AG09319 (cell line): ENCODE results near the gene F10.

Experiments
- DNase-seq: peaks from one replicate; pipeline ENCODE4 v3.0.0-alpha.2; 2010; ENCODE audit warnings: low read depth; ENCODE audit errors: extremely low read depth
- TF ChIP-seq, protein P1 (sequence below): IDR thresholded peaks from 2 replicates; pipeline ENCODE4 v1.5.1; 2011; ENCODE audit warnings: low read depth, mild to moderate bottlenecking, inconsistent platforms, low read length, moderate library complexity

F10 gene

DNA sequence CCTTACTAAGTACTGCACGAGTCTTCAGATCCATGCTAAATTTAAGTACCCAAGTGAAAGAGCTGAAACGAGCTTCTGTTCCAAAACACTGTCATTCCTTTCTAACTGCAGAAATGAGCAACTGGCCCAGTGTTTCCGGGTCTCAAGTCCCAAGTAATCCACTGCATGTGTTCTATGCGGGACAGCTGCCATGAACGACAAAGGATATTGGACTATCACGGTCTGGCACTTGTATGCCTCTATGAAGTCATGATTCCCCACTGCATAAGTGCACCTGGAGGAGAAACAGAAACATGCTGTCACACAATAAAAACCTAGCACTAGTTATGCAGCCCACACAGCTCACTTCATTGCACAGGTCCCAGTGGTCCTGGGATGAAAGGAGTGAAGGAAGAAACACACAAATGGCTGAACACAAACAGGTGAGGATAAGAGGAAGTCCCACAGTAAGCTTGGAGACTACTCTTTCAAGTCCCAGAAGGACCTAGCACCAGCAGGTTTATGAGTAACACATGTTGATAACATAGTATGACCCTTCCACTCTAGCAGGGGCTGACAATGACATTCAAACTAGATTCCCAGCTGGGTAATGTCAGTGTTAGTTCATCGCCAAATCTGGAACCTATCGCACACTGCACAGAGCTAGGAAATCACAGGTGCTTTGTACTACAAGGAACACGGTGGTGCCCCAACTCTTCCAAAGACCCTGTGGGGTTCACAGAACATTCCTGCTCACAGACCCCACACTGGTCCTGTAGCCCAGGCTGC, 74.6 kb downstream of the F10 start:
- TF ChIP-seq, protein P1, sequence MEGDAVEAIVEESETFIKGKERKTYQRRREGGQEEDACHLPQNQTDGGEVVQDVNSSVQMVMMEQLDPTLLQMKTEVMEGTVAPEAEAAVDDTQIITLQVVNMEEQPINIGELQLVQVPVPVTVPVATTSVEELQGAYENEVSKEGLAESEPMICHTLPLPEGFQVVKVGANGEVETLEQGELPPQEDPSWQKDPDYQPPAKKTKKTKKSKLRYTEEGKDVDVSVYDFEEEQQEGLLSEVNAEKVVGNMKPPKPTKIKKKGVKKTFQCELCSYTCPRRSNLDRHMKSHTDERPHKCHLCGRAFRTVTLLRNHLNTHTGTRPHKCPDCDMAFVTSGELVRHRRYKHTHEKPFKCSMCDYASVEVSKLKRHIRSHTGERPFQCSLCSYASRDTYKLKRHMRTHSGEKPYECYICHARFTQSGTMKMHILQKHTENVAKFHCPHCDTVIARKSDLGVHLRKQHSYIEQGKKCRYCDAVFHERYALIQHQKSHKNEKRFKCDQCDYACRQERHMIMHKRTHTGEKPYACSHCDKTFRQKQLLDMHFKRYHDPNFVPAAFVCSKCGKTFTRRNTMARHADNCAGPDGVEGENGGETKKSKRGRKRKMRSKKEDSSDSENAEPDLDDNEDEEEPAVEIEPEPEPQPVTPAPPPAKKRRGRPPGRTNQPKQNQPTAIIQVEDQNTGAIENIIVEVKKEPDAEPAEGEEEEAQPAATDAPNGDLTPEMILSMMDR, result no peak
- no peak for DNase-seq
